Measurements from ENCODE around the gene PNMT. TPM values are rescaled to one million over a fixed set of nuclear protein-coding genes. Genes with fewer than 3 reads are reported as not detected.
A peak's percentile ranks its signal among the peaks of the same experiment; 100 is the strongest.

Gene PNMT
- total and polyA plus RNA-seq, 2 of the 4 experiments (the other 2 are of a cell fraction): not detected

- peak within 1 kb of the TSS; percentile 50 for H3K18ac ChIP-seq (ENCODE audit: low read depth, low read length)
- peak within 1 kb of the TSS; percentile 100 for H3K4me2 ChIP-seq (ENCODE audit: low read depth, low read length)
- peaks cover 26% of the 10 kb centered on the region for H3K9me1 ChIP-seq (ENCODE audit: insufficient read depth, low read length)
- no peaks in the 10 kb centered on the region for H3K9me3 ChIP-seq (ENCODE audit: control insufficient read depth, insufficient read depth, low read length)
- no TSS peak for BruUV-seq (replicated peaks)
- peak within 1 kb of the TSS; percentile 83 for H4K91ac ChIP-seq (ENCODE audit: insufficient read depth, low read depth, low read length)
- dilution Hi-C loops (cut with HindIII; ENCODE audit: low sequenced_read_pairs, unreplicated experiment): no loop called here
- peak within 1 kb of the TSS; percentile 93 for H3K4ac ChIP-seq (ENCODE audit: low read depth, low read length)
- in situ Hi-C loops (cut with MboI; ENCODE audit: low sequenced_read_pairs): no loop called here
- peak within 1 kb of the TSS; percentile 96 for H3K4me3 ChIP-seq (ENCODE audit: insufficient read depth, low read depth, low read length)
- H2BK120ac ChIP-seq (ENCODE audit: low read depth, low read length): peak within 1 kb of the TSS; percentile 60; the same call in 1 of the 2 replicates
- ATAC-seq (ENCODE audit: low read depth) (peak; percentile 97), DNase-seq (peak; percentile 82)
- H2BK15ac ChIP-seq (ENCODE audit: low read depth, low read length): no peak within 1 kb of the TSS
- H3K79me1 ChIP-seq (ENCODE audit: low read depth in 1 of 2, low read length in 2 of 2): peaks cover 15 to 59% of the 10 kb centered on the region in 2 experiments
- peak within 1 kb of the TSS; percentile 92 for H3K9ac ChIP-seq (ENCODE audit: low read depth, low read length)
- intact Hi-C loops (cut with micrococcal nuclease): no loop called here
- H3K56ac ChIP-seq (ENCODE audit: extremely low read depth, insufficient read depth, low read length): peak within 1 kb of the TSS; percentile 71
- H3K27me3 ChIP-seq (ENCODE audit: control insufficient read depth, insufficient read depth, low read length): peaks cover 9% of the 10 kb centered on the region
- H3K36me3 ChIP-seq (ENCODE audit: control insufficient read depth, insufficient read depth, low read length): no peaks in the 10 kb centered on the region
- H4K20me1 ChIP-seq (ENCODE audit: insufficient read depth, low read length): peaks cover 20% of the 10 kb centered on the region; the same call in 1 of the 2 replicates
- TF ChIP-seq MXI1 (IDR thresholded peaks at IDR 0.05; ENCODE audit: borderline replicate concordance, low read depth, low read length): 0 out of 2 replicates have a peak, but pooled peaks have one; percentile 6
- TF ChIP-seq, protein P1, sequence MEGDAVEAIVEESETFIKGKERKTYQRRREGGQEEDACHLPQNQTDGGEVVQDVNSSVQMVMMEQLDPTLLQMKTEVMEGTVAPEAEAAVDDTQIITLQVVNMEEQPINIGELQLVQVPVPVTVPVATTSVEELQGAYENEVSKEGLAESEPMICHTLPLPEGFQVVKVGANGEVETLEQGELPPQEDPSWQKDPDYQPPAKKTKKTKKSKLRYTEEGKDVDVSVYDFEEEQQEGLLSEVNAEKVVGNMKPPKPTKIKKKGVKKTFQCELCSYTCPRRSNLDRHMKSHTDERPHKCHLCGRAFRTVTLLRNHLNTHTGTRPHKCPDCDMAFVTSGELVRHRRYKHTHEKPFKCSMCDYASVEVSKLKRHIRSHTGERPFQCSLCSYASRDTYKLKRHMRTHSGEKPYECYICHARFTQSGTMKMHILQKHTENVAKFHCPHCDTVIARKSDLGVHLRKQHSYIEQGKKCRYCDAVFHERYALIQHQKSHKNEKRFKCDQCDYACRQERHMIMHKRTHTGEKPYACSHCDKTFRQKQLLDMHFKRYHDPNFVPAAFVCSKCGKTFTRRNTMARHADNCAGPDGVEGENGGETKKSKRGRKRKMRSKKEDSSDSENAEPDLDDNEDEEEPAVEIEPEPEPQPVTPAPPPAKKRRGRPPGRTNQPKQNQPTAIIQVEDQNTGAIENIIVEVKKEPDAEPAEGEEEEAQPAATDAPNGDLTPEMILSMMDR (conservative IDR thresholded peaks at IDR 0.05; ENCODE audit: low read depth, low read length): 0 out of 2 replicates have a peak, but pooled peaks have one; percentile 14
- no peak for TF ChIP-seq BHLHE40 (IDR thresholded peaks at IDR 0.05; ENCODE audit: low read depth, low read length)
- no peak for TF ChIP-seq RCOR1 (IDR thresholded peaks at IDR 0.05; ENCODE audit: insufficient replicate concordance, low read length)
- peak; percentile 30; the same call in 1 of the 2 replicates for TF ChIP-seq MAZ (IDR thresholded peaks at IDR 0.05; ENCODE audit: borderline replicate concordance, low read depth, low read length)
- TF ChIP-seq CHD1 (IDR thresholded peaks at IDR 0.05; ENCODE audit: low read depth, low read length): no peak
- WGBS, 2 experiments (ENCODE audit: extremely low coverage in 2 of 2, insufficient read length in 1 of 2): 1% methylated on average over 32 of the region's 69 CpGs; no CpG with 5 or more reads in 1 of the 2 experiments
- H4K5ac ChIP-seq (ENCODE audit: low read depth, low read length): peak within 1 kb of the TSS; percentile 99
- H3K14ac ChIP-seq (replicated peaks; ENCODE audit: low read depth, low read length): peak within 1 kb of the TSS; percentile 94
- ChIA-PET CTCF (interaction anchor here (2.9 kb wide), 1 partner anchor 15 kb away, joined by 11 read pairs; no protein-coding TSS in a partner anchor), POLR2A (ENCODE audit: unreplicated experiment) (interaction anchor here (0.6 kb wide), 1 partner anchor 145 kb away, joined by 3 read pairs; no protein-coding TSS in a partner anchor)
- peaks cover 24% of the 10 kb centered on the region for H3K4me1 ChIP-seq (ENCODE audit: control insufficient read depth, insufficient read depth, low read length)
- peak within 1 kb of the TSS; percentile 98 for H2AFZ ChIP-seq (replicated peaks; ENCODE audit: low read length, poor library complexity)
- peak within 1 kb of the TSS; percentile 87 for H2AK5ac ChIP-seq (ENCODE audit: low read depth, low read length)
- peak within 1 kb of the TSS; percentile 79 for H3K23ac ChIP-seq (ENCODE audit: low read depth, low read length)
- H2BK5ac ChIP-seq (ENCODE audit: low read depth, low read length, poor library complexity, severe bottlenecking): peak within 1 kb of the TSS; percentile 87
- H3K27ac ChIP-seq (ENCODE audit: insufficient read depth, low read length): peak within 1 kb of the TSS; percentile 87
- peak within 1 kb of the TSS; percentile 91 to 100 for H4K8ac ChIP-seq (ENCODE audit: low read depth in 2 of 2, low read length in 2 of 2)
- H2BK20ac ChIP-seq (ENCODE audit: low read depth, low read length): no peak within 1 kb of the TSS
- H2AK9ac ChIP-seq (replicated peaks; ENCODE audit: low read depth, low read length, poor library complexity): peak within 1 kb of the TSS; percentile 96
These were observed 31.1 kb upstream of the PNMT start, which contains the start of gene STARD3 for GRCh38 chr17:39636927-39637736. Gene STARD3 (plus strand): TSS chr17:39637144. CDS start chr17:39653532, 16,388 bp downstream.

Measured in IMR-90 (cell line).